ENCODE data around the gene ZCRB1. TPM values are rescaled to one million over a fixed set of nuclear protein-coding genes. Genes with fewer than 3 reads are reported as not detected.

The ZCRB1 gene
- total RNA-seq, 1 experiment from 2014 or later, result 71.5 TPM

- H3K14ac ChIP-seq (ENCODE audit: insufficient read depth, low read length), result no peak overlapping the region
- TF ChIP-seq CTCF (conservative IDR thresholded peaks at IDR 0.05), result no peak
Measured at GRCh38 chr12:42343721-42344120, 17.8 kb upstream of the ZCRB1 start.

More at GRCh38 chr12:42343721-42344120, 17.8 kb upstream of the ZCRB1 start:
- Histone ChIP-seq H4K5ac (ENCODE audit: insufficient read length, low read depth, low read length) (no peak overlapping the region), H2BK120ac (ENCODE audit: low read depth, low read length, poor library complexity, severe bottlenecking) (no peak overlapping the region), H3K56ac (ENCODE audit: insufficient read length, low read depth, low read length) (no peak overlapping the region), H3K9ac (ENCODE audit: extremely low read depth, insufficient read length, low read length) (no peak overlapping the region), H3K27me3 (ENCODE audit: insufficient read depth, low read length) (no peaks in the 10 kb centered on the region), H4K20me1 (ENCODE audit: control insufficient read depth, insufficient read depth, insufficient read length) (no peaks in the 10 kb centered on the region), H4K8ac (replicated peaks; ENCODE audit: insufficient read length, low read depth, low read length) (no peak overlapping the region), H2BK12ac (ENCODE audit: insufficient read length, low read depth, low read length) (no peak overlapping the region), H3T11ph (ENCODE audit: low read length) (no peak overlapping the region), H2BK5ac (ENCODE audit: insufficient read length, low read length) (no peak overlapping the region), H3K79me2 (ENCODE audit: insufficient read depth, low read length) (peaks cover 2% of the 10 kb centered on the region; the same call in 1 of the 2 replicates), H3K23me2 (ENCODE audit: insufficient read length, low read depth, low read length, poor library complexity, severe bottlenecking) (no peaks in the 10 kb centered on the region), H3K4me2 (ENCODE audit: insufficient read depth, insufficient read length, low read length) (no peak overlapping the region), H3K18ac (ENCODE audit: insufficient read length, low read depth, low read length) (no peak overlapping the region), H3K79me1 (ENCODE audit: insufficient read depth, low read depth, low read length, poor library complexity, severe bottlenecking) (no peaks in the 10 kb centered on the region), H3K4ac (ENCODE audit: low read depth, low read length) (no peak overlapping the region), H3K9me3 (ENCODE audit: control insufficient read depth, low read depth, low read length) (no peaks in the 10 kb centered on the region), H2AFZ (ENCODE audit: low read length) (no peak overlapping the region), H3K23ac (ENCODE audit: insufficient read length, low read depth, low read length) (no peak overlapping the region), H2AK5ac (ENCODE audit: insufficient read length, low read length) (no peak overlapping the region), H3K4me1 (ENCODE audit: insufficient read depth, low read length) (no peaks in the 10 kb centered on the region), H2BK15ac (ENCODE audit: low read depth, low read length) (no peak overlapping the region), H4K91ac (ENCODE audit: insufficient read length, low read depth, low read length) (no peak overlapping the region), H3K27ac (ENCODE audit: insufficient read length, low read depth, low read length) (no peak overlapping the region), H2BK20ac (ENCODE audit: low read depth, low read length, poor library complexity, severe bottlenecking) (no peak overlapping the region)
- WGBS (ENCODE audit: extremely low coverage, insufficient read length, low lambda C conversion rate), result no CpG with 5 or more reads among the region's 3 CpGs
- H3K4me1 Mint-ChIP-seq, result peaks cover 0 to 5% of the 10 kb centered on the region in 2 experiments; a peak in 1 of 4 replicates
- H3K9me3 Mint-ChIP-seq, result no peaks in the 10 kb centered on the region
- DNase-seq, result no peak
- H3K27me3 Mint-ChIP-seq (ENCODE audit: low read depth), result no peaks in the 10 kb centered on the region
- H3K4me3 Mint-ChIP-seq, result no peak overlapping the region
- H3K36me3 Mint-ChIP-seq (ENCODE audit: insufficient read depth in 1 of 3, low read depth in 3 of 3), result peaks cover 3 to 8% (median 4%) of the 10 kb centered on the region in 3 experiments; a peak in 6 of 7 replicates
- H3K27ac Mint-ChIP-seq, result no peak overlapping the region
